GM18511 (cell line): Measurements from ENCODE around the gene TMEM255B.

Experiments
- ATAC-seq: cut with Tn5 transposase; IDR thresholded peaks from one replicate; pipeline ENCODE4 v1.9.1; 2021; ENCODE audit warnings: mild to moderate bottlenecking, moderate library complexity; ENCODE audit not compliant: unreplicated experiment

The TMEM255B gene

DNA sequence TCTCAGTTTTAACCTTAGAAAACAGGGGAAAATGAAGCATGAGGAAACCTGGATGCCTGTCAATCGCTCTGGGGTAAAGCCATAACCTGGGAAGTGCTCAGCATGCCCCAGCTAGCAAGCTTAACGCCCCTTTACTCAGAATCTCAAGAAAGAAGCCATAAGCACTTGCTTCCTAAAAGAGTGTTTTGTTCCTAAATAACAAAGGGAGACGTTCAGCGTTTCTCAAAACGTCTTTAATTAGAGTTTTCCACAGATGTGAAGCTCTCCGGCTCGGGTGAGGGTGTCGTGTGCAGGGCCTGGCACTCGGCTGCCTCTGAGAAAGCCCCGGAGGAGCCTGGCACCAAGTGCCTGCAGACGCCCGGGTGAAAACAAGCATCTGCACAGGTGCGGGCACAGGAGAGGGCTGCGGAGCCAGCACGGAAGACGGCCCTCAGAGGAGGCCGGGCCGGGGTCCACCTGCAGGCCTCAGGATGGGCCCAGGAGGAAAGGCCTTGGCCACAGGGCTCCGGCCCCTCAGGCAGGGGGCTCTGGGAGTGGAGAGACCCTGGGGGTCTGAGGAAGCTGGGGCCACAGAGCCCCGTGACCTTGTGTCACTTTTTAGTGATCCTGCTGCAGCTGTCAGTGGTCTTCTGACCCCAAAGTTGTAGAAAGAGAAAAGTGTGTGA lies 98.6 kb downstream of the TMEM255B start:
- no peak for ATAC-seq

DNA sequence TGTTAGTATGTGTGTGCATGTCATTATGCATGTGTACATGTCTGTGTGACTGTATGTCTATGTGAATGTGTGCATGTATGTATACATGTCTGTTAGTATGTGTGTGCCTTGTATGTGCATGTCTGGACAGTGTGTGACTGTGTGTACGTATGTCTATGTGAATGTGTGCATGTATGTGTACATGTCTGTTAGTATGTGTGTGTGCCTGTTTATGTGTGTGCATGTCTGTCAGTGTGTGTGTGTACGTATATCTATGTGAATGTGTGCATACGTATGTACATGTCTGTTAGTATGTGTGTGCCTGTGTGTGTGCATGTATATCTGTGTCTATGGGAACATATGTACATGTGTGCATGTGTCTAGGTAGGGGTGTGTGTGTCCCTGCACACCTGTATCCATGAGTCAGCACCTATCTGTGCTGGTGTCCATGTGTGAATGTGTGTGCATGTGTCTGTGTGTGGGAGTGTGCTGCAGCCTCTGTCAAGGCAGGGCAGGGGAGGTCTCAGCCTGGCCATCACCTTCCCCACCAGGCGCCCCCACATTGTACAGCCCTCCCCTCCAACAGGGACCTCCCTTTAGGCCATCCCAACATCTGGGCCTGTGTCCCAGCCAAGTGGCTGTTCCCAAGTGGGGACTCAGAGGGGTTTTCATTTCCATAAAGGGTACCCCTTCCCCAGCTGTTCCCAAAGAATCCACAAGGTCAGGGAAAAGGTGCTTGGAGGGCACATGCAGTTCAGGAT lies 100.5 kb downstream of the TMEM255B start:
- ATAC-seq: no peak

DNA sequence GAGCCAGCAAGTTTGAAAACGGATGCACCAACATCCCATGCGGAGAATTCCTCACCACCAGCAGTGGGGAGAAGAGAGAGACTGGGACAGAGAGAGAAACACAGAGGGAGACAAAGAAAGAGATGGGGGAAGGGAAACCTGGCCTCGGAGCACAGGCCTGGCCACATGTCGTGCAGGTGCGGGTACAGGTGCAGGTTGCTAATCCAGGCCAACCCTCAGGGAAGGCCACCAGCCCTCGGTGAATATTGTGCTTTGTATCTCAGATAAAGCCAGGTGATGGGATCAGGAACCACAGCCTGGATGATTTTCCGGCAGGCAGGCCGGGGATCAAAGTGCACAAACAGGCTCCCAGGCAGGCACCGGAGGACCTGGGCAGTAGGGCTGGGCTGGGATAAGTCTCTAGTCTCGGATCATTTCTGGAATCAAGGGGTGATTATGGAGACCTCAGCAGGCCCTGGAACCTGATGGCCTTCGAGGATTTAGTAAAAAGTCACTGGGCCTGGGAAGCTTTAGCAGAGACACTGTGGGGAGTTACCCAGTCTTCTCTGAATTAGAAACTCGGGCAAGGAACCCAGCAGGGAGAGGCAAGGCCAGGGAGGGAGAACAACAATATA lies 101.1 kb downstream of the TMEM255B start:
- no peak for ATAC-seq

DNA sequence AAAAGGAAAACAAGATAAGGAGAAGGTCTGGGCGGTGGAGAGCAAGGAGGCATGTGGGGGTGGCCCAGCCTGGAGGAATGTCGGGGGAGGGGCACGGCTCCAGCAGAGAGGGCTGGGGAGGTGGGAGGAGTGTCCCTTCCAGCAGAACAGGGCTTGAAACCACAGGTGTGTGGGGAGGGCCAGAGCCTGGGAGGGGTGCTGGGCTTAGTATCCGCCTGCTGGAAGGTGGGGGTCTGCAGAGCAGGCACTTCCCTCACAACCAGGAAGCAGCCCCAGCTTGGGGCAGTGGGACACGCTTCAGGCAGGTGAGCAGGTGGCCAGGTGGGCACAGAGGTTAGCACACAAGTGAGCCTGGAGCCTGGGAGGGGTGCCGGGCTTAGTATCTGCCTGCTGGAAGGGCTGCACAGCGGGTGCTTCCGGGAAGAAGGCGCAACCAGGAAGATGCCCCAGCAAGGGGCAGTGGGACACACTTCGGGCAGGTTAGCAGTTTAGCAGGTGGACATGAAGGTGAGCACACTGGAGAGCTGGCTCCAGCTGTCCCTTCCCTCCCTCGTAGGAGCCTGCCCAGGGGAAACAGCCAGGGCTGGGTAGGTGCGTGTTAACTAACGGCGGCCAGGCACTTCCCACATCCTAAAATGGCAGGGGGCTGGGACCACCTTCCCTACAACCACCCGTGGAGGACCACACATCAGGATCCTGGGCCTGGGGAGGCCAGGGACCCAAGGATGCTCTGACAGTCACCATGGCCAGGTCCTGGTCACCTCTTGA lies 101.8 kb downstream of the TMEM255B start:
- no peak for ATAC-seq

DNA sequence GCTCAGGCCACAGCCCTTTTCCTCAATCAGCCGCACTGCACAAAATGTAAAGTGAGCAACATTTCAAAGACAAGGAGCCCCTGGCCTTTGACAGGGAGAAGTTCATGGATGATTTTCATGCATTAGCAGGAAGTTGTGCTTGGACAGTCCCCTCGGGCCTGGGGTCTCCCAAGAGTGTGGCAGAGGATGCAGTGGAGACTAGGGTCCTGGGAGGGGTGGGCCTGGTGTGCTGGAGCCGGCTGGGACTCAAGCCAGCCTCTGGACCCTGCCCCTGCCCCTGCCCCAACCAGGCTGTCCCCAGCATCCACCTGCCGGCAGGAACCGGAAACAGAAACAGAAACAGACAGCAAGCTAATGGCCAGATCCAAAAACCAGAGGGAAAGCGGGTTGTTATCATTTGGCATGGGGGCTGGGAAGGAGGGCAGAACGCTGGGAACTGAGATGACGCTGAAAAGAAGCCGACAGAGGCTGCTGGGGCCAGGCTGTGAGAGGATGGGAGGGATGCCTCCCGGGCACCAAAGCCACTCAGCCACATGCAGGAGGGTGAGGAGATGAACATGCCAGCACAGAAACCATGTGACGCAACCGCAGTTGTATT lies 102.5 kb downstream of the TMEM255B start:
- ATAC-seq: no peak

DNA sequence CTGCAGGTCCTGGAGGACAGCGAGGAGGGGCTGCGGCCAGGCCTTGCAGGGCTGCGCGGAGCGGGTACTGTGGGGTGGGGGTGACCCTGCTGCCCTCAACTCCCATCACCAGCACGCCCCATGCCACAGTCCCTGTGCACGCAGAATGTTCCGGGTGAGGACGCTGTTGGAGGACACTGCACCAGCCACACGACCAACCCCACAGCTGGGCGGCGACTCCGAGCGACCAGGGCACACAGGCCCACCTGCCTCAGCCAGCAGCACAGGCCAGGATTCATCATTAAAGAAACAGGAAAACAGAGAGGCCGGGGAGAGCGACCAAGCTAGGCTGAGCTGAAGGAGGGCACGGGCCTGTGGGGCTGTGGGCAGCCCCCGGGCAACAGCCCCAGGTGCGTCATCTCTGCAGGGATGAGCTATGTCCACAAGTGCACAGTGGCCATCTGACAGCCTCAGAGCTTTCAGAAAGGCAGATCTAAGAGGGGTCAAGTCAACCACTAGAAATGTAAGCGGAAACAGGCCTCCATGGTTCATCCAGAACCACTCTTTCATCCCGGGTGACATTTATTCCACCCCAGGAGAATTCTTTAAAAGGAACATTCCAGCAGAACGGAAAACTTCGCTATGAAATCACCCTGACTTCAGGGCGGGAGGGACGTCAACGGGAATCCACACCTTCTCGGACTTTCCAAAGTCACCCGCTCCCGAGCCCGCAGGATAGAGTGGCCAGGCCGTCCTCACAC lies 103.3 kb downstream of the TMEM255B start:
- no peak for ATAC-seq

DNA sequence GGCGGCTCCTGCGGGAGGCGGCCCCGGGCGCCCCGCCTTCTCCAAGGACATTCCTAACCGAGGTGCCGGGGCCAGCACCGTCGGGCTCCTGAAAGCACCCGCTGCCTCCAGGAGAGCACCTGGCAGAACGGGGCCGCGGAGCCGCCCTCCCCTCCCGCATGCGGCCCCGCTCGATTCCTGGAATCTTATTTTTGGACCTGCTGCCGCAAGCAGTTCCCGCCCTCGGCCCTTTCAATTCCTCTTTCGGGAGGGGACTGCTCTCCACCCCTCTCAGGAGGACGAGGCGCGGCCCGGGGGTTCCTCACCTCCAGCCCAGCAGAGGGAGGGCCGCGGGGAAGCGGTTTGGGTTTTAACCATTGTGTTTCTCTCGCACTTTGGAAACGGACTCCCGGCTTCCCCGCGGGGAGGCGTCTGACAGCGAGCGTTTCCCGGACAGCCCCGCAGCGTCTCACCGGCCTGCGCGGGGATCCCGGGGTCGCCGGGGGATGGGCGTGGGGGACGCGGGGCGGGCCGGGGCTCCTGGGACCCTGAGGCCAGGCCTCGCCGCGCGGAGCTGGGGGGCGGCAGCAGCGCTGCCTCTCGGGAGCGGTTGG lies 104.0 kb downstream of the TMEM255B start:
- ATAC-seq: peak; percentile 53

DNA sequence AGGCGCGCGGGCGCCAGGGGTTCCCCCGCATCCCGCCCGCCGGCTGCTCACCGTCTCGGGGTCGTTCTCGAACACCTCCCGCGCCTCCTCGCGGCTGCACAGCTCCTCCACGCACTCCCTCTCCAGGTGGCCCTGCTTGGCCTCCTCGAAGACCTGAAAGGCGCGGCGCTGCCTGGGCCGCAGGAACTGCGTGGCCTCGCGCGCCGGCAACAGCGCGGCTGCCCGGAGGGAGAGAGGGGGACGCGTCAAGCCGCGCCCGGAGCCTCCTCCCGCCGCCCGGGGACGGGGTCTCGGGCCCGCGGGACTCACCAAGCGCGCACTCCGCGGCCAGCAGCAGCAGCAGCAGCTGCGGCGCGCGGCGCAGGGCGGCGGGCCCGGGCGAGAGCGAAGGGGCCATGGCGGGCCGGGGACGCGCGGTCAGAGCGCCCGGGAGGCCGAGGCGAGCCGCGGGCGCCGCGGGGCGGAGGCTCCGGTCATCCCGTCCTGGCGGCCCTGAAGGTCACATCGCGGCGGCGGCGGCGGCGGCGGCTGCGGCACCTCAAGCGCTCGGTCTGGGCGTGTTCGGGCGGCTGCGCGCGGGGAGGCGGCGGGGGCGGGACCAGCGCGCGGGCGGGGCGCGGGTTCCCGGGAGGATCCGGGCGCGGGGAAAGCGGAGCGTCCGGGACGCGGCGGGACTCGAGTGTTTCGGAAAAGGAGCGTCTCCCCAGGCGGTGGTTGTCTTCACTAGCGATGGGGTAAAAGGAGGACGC lies 104.7 kb downstream of the TMEM255B start, which contains the start of gene GAS6:
Gene GAS6, minus strand, starts transcription at position 553 of the 749 bp plus-strand sequence. Its CDS starts 156 bp downstream, at position 397.
- peak; percentile 41 for ATAC-seq

DNA sequence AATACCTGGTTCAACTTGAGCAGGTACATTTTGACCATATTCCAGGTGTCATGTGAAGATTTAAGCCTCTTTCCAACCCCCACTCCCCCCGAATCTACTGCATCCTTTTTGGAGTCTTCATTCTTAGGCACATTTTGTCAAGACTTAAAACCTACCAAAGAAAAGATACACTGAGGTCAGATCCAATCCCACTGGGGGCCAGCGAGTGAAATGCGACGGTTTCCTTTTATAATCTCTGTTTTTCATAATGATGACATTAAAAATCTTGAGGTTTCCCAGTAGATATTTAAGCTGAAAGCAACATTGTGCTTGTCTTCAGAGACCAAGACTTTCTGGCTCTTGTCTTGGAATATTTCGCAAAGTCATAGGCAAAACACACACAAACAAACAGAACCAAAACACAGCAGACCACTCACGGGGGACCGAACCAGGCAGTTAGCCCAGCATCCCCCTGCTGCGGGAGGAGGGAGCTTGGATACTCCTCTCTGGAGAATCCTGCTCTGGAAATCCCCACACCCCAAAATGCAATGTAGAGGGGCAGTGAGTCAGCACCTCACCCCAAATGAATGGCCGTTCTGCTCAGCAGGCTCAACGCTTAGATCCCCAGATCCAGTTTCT lies 105.4 kb downstream of the TMEM255B start:
- no peak for ATAC-seq

DNA sequence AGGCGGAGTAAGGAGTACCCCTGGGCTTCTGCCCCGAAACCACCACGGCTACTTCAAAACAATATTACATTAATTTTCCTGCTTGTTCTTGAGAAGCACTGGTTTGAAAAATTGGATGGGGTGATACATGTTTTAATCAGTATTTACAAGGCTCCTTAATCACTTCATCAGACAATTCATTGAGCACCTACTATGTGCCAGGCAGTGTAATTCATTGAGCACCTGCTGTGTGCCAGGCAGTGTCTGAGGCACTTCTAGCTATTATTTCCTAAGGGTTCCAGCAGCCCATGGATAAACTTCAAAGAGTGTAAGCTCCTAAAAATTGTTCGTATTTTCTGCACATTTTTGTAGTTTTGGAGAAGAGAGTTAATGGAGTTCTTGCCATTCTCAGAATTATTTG lies 106.4 kb downstream of the TMEM255B start:
- no peak for ATAC-seq
